Ramos (cell line): ENCODE results near the gene IGF1R.

Source experiments
- in situ Hi-C: fragments of 300-500 bp; cut with MboI; formaldehyde crosslinking; loops from one replicate; pipeline ENCODE4 v1.14.3; 2022; ENCODE audit warnings: low sequenced_read_pairs; ENCODE audit not compliant: unreplicated experiment

Gene IGF1R

DNA sequence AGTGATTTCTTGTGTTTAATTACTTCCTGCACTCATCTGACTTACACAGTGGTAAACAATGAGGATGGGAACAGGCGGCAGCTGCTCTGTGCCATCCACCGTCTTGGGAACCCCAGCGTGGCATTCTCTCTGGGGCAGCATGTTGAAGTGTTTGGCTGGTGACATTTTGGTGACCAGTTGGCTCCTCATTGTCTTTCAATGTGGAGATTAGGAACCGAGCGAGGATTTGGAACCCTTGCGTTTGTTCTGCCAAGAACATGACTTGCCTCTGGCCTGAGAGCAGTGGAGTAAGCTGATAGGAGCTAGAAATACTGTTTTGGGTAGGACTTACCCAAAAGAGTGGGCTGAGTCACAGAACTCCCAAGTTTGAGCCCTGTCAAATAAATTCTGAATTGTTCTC, 88.8 kb downstream of the IGF1R start:
- in situ Hi-C loops, result no loop called here

- in situ Hi-C loops, result no loop called here
These were observed 89.4 kb downstream of the IGF1R start for GRCh38 chr15:98737721-98738120.

DNA sequence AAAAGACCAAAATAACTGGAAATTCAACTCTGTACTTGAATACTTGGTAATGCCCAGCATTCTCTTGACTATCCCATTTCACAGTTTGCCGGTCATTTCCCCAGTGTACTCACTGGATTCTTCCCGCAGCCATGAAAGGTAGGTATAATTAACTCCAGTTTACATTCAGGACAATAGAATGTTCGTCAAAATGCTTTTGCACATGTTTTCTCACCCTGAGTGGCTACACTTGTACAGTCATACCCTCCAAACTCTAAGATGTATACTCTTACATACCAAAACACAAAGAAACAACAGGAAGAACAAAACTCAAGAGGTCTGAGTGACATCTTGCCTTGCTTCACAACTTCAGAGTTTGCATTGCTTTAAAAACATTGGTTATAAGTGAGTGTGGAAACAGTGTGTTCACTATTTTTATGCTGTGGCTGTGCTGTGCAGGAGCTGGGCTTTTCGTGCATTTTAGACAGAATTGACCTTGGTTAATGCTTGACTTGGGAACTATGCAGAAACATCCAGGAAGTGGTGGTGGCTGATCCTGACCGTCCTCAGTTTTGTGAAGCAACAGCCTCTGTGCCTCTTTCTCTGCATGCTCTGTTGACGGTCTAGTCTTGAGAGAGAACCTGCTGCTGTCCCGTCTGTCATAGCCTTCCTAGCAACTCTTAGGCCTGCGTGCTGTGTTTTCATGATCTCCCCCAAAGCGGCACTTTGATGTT, 90.5 kb downstream of the IGF1R start:
- in situ Hi-C loops, result no loop called here

DNA sequence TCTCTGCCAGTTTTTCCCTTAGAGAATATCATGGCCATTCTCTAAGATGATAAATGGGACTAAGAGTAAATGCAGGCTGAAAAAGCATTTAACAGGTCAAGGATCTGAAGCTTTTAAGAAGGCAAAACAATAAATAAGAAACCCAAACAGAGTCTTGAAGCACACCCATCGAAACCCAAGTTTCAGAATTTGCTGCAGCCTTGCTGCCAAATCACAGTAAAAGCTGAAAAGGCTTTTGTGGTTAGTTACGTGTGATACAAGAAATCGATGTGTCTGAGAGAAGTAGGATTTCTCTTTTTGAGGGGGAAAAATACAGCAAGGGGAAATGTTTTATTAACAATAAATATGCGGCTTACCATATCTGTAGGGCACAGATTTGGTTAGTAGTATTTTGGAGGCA, 92.0 kb downstream of the IGF1R start:
- in situ Hi-C loops, result no loop called here

GRCh38 chr15:98740963-98741362, 92.6 kb downstream of the IGF1R start:
- in situ Hi-C loops, result no loop called here

- in situ Hi-C loops, result no loop called here
These were observed 94.8 kb downstream of the IGF1R start for GRCh38 chr15:98743177-98743576.

- in situ Hi-C loops, result no loop called here
These were observed 96.2 kb downstream of the IGF1R start for GRCh38 chr15:98744506-98744905.

GRCh38 chr15:98745179-98745578, 96.8 kb downstream of the IGF1R start:
- in situ Hi-C loops, result no loop called here

DNA sequence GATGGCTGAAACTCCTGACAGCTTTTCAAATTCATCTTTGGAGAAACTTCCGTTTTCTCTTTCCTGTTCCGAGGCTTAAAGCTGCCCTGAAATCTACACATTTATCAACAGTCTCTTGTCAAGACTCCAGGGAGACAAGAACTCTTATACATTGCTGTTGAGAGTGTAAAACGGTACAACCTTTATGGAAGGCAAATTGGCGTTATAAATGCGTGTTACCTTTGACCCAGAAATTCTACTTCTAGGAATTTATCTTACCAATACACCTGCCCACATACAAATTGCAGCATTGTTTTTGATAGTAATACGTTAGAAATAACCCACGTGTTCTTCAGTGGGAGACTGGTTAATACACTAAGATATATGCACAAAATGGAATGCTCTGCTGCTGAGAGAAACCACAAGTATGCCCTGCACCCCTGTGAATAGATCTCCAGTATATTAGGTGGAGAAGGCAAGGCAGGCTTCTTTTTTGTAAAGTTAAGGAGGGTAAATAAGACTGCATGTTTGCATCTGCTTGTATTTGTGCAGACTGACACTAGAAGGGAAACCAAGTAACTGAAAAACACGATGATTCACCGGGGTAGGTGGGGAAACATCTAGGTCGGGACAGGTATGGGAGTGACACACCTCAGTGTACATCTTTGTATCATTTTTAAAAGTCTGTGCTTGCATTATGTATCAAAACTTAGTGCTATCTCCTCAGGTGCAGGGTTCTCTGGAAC, 97.5 kb downstream of the IGF1R start:
- in situ Hi-C loops, result no loop called here

GRCh38 chr15:98746375-98747155, 98.2 kb downstream of the IGF1R start:
- in situ Hi-C loops, result no loop called here

DNA sequence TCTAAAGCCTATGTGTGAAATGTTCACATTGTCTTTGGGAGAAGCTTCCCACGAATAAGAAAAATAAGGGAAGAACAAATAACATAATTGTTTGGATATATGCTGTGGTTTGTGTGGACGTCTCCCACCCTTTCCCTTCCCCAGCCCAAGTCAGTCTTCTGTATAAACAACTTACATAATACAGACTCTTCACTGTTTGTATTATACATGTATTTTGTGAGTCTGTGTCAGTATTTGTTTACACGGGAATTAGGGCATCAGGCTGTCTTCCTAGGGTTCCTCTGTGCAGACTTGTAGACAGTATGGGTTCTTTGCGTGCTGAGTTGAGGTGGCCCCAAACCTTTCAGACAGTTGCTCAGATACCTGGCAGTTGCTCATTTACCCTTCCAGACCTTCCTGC, 103.4 kb downstream of the IGF1R start:
- in situ Hi-C loops, result no loop called here

- in situ Hi-C loops, result no loop called here
These were observed 105.7 kb downstream of the IGF1R start for GRCh38 chr15:98753726-98754656.

DNA sequence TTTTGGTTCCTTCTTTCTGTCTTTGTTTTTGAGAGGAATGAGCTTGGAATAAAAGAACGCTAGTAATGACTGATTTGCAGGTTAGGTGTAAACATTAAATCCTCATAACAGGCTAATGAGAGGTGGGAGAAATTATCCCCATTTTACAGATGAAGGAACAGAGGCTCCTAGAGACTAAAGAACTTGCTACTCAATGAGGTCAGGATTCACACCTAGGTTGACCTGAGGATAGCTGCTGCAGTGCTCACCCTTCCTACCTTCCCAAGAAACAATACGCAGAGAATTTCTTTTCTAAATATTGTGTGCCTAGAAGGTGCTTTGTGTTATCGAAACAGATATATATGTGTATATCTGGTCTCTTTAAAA, 106.3 kb downstream of the IGF1R start:
- in situ Hi-C loops, result no loop called here

DNA sequence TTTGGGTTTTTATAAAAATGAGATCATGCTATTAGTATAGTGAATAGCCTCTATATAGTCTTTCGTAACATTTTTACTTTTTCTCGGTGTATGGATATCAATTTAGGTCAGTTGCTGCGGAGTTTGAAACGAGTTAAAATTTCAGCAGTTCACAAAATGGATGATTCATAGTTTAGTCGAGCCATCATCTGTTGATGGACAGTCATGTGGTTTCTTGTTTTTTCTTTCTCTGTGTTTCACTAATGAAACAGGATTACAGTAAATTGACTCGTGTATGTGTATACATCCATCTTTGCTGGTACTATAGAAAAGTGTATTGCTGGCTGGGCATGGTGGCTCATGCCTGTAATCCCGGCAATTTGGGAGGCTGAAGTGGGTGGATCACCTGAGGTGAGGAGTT, 106.8 kb downstream of the IGF1R start:
- in situ Hi-C loops, result no loop called here

- in situ Hi-C loops, result no loop called here
These were observed 107.4 kb downstream of the IGF1R start for GRCh38 chr15:98755781-98756180.

DNA sequence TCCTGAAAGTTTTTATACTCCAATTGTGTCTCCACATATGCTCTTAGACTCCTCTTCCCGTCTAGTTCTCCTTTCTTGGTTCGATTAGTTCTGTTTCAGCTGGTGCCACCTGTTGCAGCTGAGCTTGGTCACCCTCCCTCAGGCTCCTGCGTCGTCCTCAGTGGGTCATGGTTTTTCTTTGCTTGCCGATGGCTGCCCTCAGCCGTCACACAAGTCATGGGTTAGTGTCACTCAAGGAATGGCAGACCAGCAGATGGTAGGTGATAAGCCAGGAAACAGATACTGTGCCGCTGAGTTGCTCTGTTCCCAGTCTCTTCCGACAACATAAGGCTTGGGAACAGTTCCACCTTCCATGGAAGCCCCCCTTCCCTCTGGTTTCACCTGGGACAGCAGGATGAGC, 109.9 kb downstream of the IGF1R start:
- in situ Hi-C loops, result no loop called here

DNA sequence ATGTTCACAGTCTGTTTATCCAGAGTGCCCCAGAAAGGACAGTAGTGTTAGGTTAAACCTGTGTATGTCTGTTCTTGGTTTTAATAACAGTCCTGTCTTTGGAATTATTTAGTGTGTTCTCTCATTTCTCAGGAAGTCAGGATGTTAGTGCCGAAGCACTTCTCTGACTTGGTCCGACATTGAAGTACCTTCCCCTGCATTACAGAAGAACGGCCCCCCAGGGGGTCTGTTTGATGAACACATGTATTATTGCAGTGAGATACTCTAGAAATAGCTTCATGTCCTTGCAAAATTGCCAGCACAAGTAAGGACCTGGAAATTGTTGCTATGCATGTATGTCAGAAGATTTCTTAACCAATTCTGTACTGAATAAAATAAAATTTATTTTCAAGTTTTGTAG, 110.9 kb downstream of the IGF1R start:
- in situ Hi-C loops, result no loop called here

- in situ Hi-C loops, result no loop called here
These were observed 111.9 kb downstream of the IGF1R start for GRCh38 chr15:98760112-98760826.

DNA sequence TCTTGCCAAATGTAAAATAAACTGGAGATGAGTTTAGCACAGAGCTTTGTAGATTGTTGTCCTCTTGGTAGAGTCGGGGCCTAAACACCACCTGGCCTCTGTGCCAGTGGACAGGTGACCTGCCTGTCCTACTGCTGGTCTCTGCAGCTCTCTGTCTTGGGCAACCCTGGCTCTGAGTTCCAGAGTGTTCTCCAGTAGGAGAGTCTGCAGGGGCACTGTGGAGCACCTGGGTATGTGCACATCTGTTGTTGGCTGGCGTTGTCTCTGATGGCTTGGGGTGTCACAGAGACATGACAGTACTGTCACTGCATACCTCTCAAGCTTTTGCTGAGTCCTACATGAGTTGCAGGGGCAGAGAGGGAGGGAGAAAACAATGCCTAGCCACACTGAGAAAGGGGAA, 112.6 kb downstream of the IGF1R start:
- in situ Hi-C loops, result no loop called here

- in situ Hi-C loops, result no loop called here
These were observed 114.8 kb downstream of the IGF1R start for GRCh38 chr15:98763179-98763578.
